Central memory CD4-positive, alpha-beta T cell (primary cell): ENCODE results near the gene CREB5.

ENCODE experiments used
- DNase-seq: peaks from one replicate; pipeline ENCODE4 v3.0.0; 2022

The CREB5 gene

DNA sequence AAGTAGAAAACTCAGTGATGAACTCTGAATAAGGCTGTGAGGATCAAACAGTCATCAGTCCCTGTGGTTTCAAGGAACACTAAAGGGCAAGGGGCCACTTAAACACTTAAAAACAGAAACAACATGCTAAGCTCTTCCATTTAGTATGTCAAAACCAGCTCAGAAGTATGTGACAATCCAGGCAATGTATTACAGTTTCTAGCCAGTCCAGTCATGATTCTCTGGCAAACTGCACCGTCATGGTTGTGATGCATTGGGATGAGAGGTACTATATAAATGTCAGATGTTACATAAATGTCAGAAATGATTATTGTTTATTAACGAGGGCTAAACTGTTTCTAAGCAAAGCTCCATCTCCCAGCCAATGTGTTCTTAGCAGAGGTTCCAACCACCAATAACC is 4.7 kb upstream of the CREB5 start:
- DNase-seq = no peak

DNA sequence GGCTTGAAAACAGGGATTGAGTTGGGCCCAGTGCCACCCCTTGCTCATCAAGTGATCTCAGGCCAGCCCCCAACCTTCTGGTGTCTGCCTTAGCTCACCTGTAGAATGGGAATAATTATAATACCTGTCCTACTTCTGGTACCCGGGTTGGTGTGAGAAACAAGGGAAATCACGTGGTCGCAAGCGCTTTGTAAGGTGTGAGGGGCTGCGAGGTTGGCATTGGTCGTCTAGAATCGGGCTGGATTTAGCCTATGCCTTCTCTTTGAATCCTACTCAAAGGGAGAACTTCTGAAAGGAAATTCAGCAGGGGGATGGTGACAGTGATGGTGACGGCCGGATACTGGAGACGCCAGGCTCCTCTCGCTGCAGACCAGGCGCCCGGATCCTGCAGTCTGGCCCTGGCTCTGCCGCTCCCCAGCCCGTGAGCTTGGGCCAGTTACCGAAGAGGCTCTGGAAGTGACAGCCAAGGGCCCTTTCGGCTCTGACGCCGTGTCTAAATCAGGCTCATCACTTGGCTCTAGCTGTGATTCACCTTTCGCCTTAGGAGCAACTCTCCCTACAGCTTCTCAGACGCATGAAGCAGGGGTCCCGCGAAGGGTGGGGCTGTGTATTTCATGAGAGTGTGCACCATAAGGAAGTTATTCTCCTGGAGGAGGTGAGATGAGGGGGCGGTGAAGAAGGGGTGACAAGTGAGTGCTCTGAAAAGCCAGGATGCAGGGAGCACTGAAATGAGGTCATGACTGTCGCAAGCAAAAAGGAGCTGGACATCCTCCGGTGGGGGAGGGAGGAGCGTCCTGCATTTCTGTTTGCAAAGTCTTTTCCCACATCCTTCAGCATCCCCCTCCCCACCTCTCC is 4.0 kb upstream of the CREB5 start:
- no peak for DNase-seq

DNA sequence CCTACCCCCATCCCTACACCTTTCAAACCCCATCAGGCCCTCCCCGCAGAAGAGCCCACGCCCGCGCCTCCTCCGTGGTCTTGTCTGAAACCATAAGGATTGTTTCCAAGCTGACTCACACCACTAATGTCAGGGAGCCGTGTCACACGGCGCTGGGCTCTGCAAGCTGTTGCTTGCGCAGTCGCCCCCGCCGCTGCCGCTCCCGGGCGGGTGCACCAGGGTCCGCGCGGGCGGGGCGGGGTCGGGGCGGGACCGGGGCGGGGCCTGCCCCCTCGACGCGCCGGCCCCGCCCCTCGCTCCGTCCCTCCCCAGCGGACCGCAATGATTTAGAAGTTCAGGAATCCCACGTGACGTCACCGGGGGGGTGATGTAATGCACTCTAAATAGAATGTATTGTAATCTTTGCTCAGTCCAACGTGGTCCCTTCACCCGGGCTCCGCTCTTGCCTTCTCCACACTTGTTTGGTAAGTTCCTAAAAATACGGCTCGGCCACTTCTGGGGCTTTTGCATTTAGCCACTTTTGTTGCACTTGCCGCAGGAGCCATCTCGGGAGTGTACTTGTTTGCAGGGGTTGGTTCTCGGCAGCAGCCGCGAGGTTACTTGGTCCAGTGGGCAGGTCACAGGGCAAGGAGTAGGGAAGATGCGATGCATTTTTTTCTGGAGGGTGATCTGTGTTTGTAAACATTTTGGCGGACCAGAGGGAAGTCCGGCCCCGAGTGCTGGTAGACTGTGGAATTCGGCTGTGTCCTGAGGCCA is 3.2 kb upstream of the CREB5 start:
- peak; percentile 6 for DNase-seq

DNA sequence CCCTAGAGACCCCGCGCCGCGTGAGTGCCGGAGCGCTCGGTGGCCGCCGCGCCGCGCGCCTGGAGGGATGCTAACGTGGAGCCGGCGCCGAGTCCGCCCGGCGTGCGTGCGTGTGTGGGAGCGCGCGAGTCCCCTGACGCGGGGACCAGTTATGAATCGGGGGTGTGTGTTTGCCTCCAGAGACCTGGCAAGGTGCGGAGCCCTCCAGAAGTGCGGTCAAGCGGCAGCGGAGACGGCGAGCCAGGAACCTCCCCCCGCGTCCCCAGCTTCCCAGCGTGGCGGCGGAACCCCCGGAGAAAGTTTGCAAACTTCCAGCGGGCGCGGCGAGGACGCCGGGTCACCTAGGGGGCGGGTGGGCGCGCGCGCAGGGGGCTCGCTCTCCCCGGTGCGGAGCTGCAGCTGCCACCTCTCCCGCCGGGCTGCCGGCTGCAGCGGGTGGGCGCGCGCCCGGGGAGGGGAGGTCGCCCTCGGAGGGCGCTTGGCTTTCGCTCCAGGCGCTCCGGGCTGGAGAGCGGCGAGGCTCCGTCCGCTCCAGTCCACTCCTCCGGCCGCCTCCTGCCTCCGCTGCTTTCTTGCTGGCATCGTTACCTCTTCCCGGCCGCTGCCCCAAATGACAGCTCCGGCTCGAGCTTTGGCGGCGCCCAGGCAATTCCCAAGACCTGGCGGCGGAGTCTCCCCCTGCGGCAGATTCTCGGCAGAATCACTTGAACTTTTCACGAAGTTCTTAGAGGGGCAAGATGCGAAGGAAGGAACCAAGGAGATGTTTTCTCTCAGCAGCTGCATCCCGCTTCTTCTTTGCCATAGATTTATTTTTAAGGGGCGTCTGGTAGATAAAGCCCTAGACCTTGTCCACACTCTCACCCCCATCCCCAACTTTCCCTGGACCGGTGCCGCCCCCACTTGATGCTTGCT is 2.3 kb upstream of the CREB5 start:
- no peak for DNase-seq

DNA sequence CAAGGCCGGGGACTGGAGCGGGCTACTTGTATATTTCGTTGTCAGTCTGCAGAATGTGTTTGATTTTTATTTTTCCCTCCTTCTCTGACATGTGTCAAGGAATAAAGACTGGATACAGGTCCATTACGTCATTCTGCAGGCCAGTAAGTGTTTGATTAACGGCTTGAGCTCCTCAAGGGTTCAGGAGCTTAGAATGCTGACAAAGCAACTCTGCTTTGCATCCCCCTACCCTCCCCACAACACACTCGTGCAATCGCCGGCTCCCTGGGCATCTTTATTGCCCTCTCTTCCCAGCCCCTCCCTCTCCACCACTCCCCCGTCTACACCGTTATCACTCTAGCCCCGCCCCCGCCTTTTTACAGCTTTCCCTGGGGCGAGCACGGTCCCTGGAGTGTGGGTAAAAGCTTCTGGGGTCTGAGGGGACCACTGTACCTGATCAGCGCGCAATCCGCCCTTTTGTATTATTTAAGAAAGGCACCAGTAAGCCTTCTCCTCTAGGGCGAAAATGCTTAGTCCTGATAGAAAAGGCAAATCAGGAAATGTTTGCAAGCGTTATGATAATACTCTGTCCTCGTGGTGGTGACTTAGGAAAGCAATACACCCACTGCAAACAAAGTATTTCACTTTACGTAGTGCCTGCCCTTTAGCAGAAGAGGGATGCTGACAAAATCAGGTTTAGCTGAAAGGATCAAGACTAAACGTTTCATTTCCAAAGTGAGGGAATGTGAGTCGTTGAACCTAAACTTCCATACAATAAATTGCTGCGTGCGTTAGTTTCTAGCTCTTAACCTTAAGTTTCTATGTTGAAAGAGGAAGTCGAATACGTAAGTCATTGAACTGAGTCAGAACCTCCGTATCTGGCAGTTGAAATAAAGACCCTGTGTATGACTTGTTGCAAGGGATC is 1.4 kb upstream of the CREB5 start:
- DNase-seq = no peak

DNA sequence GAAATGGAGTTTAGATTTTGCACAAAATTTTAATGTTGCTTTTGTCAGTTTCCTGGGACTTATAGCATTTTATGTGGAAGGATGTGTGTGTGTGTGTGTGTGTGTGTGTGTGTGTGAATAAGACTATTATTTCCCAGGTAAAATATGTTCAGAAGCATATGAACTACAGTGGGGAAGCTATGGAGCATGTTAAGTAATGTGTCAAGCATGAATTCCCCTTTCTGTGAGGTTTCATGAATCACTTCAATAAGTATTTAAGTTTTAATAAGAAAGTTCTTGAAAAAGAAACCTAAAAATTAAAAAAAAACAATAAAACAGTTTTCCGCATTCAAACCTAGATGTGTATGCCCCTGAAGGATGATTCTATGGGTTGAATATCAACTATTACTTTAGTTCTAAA is 693 bp downstream of the CREB5 start:
- no peak for DNase-seq

DNA sequence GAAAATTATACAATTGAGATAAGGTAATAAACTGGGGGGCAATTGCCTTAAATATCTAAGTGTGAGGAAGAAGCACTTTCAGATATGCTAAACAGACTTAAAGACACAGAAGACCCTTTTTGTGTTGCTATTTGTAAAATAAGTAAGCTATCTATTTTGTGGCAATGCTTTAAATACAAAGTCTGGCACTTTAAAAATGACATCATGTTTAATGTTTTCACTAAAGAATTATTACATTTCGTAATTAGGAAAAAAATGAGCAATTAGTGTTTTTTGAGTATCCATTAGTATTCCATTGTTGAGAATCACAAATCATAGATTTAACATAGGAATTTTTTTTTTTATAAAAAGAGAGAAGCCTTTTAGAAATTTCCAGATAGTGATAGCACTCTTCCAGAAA is 2.1 kb downstream of the CREB5 start:
- DNase-seq = no peak

DNA sequence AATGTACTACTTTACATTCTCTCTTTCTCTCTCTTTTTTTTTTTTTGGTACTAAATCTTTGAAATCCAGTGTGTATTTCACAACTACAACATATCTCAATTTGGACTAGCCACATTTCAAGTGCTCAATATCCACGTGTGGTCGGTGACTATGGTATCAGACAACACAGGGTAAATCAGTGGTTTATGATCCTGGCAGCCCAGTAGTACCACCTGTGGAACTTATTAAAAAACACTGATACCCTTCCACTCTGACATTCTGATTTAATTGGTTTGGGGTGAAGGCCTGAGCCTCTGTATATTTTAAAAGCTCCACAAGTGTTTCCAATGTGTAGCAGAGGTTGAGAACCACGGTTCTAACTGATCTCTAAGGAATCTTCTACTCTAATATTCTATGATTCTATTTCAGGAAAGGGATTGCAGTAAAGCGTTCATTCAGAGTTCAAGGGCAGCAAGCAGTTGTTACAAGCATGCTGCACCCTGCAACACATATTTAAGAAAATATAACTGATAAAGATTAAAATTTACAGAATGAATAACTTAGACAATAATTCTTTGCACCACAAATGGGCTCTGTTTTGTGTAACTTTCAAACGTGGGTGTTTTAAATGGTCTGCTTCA is 5.1 kb downstream of the CREB5 start:
- DNase-seq = no peak

DNA sequence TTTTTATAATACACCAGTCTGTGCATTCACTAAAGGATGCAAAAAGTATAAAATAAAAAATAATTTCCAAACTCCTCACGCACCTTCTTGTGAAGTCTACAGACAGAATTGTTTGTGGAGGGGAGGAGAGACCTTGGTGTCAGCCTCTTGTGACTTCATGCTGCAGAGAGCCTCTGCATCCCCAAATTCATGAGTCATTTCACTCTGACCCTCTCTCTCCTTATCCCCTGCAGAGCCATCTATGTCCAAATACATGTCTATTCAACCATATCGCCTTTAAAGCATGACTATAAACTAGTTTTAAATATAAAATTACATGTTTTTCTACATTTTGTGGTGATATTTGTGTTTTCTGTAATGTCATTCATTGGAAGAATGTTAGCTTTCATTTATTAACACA is 6.0 kb downstream of the CREB5 start:
- DNase-seq = no peak

DNA sequence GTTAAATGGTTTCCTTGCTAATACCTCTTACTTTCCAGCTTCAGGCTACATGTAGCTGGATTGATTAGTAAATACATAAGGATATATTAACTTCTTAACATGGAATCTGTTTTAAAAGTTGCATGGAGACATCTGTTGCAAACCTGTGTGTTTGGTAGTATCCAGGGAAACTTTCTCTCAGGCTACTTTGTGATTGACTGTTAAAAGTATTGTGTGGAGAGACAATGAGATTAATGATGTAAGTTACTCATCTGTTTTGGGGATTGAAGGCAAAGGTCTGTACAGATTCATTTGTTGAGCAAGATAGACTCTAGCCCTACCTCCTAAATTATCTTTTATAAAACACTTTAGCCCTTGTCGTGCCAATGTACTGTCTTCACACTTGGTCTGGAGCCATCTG is 6.6 kb downstream of the CREB5 start:
- DNase-seq = no peak

DNA sequence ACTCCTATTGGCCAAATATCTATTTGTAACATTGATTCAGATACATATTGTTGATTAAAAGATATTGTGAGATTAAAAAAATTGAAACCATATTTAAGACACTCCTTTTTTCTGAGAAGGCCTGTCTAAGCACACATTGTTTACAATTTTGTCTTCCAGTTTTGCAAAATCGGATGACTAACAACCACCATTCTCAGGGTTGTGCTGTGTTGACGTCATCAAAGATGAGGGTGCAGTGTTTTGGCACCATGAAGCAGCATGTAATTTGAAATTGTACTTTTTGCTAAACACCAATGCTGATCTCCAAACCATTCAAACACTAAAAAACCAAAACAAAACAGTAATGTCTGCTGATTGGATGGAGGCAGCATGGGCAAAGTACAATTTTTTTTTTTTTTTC is 7.4 kb downstream of the CREB5 start:
- DNase-seq = no peak

DNA sequence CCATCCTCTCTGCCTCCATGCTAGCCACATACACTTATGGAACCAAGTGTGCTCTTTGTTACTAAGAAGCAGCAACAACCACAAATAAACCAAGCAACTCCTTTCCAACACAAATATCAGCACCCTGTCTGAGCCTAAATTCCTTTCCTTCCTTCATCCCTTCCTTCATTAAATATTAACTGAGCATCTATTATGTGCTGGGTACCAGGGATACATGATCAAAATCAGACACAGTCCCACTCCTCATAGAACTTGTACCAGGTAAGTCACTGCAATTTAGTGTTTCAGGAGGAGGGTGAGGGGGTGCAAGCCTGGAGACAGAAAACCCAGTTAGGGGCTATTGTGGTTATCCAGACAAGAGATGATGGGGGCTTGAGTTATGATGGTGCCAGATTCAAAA is 10.8 kb downstream of the CREB5 start:
- DNase-seq = no peak

DNA sequence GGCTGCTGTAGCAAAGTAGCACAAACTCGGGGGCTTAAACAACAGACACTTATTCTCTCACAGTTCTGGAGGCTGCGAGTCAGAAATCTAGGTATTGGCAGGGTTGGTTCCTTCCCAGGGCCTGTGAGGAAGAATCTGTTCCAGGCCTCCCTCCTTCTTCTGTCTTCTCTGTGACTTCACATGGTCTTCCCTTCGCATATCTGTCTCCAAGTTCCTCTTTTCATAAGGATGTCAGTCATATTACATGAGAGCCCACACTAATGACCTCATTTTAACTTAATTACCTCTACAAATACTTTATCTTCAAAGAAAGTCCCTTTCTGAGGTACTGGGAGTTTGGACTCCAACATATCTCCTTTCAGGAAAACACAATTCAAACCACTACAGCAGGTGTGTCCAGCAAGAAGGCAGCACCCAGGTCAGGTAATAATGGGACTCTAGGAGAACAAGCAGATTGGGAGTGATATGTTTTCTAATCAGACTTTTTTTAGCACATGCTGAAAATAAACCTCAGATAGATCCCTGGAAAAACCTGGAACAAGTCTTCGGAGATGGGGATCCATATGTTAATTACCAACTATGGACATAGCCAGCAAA is 11.7 kb downstream of the CREB5 start:
- DNase-seq = no peak

DNA sequence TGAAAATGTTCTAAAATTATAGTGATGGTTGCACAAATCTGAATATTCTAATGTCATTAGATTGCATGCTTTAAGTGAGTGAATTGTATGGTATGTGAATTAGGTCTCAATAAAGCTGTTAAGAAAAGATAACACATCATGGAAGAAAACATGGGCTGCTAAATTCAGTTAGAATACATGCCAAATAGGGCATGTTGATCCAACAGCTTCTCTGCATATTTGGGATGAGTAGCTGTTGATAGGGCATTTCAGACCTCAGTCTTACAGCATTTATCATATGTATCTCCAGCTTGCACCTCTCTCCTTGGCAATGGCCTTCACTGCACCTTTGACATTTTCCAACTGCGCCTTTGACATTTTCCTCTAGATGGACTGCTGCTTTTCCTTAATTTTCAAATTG is 13.2 kb downstream of the CREB5 start:
- no peak for DNase-seq

DNA sequence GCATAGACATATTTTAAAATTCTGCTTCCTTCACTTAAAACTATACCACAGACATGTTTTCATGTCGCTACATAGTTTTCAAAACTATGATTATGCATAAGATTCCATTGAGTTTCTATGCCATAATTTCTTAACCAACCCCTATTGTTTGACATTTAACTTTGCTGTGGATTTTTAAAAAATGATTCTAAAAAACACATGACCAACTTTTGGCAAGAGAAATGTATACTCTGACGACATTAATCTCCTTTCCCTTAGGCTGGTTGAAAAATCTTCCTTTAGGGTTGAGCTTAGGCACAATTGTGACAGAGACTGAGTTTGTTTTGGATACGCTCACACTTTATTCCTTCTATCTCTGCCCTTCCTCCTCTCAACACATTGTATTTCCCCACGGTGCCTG is 14.9 kb downstream of the CREB5 start:
- DNase-seq = no peak

DNA sequence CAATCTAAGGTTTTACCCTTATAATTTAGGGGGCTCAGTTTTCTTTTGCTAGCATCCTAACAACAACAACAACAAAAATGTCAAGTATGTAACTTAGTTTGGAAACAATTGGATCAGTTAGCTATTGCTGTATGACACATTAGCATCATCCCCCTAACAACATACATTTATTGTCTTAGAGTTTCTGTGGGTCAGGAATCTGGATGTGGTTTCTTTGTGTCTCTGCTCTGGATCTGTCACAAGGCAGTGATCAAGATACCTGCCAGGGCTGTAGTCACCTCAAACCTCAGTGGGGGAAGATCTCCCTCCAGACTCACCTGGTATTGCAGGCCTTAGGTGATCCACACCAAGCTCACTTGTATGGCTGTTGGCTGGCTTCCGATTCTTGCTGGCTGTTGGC is 18.3 kb downstream of the CREB5 start:
- DNase-seq = no peak

DNA sequence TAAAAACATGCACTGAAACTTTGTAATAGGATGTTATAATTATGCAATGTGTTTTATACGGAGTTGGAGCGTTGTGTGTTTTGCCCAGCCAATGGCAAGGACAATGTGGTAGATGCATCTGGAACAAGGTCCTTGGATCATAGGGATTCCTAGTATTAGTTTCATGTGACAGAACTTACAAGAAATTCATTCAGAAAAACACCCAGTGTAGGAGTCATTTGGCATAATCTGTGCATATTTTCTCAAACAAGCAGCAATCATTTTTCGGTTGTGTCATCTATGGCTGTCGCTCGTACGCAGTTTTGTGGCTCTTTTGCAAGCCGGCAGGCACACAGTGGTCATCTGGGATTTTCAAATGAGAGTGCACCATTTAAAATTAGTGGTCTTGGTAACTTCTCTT is 19.8 kb downstream of the CREB5 start:
- DNase-seq = no peak

DNA sequence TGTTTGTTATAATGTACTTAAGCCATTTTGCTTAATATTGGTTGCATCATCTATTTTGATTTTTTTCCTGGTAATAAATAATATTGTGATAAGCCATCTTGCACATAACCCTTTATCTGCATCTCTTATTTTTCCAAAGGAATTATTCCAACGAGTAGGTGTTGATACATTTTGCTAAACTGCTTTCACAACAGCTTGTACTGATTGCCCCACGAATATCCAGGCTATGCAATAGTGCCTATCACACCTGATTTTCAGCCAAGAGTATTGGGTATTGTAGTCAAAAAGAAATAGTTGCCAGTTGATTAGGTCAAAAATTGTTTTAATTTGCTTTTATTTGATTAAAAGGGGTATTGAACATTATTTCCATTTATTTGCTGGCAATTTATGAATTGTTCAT is 20.7 kb downstream of the CREB5 start:
- DNase-seq = no peak

DNA sequence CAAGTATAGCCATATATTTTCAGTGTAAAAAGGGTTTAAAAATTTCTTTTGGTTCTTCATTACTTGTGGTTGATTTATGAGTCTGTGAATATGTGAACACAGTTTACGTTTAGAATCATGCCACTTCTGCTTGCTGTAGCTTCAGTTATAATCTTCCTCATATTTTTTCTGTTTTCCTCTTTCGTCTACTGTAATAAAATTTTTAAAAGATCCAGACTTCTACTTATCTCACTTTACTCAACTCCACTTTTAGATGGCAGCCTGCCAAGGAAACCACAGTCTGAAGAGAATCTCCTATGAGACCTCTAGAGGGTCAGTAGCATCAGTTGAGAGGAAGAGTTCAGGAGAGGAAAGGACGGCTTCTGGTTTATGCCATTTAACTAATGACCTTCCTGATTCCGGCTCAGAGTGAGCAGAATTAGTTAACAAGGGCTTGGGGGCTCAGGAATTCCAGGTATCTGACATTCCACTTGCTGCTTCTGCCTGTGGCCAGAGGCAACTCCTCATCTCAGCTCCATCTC is 21.4 kb downstream of the CREB5 start:
- no peak for DNase-seq

DNA sequence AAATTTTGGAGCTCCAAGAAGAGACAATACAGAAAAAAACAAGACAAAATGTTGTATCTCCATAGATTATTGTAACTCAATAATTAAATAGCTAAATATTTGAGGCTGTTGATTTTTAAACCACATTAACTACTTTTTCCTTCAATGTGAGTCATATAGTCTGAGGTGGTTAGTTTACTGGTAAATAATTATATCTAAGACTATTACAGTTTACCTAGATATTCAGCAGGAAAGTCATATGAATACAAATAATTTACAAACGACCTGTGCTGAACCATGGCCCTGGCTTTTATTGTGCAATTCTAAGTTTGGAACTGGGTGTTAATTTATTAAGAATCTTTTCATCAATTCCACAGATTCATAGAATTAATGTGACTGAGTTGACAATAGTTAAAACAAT is 22.2 kb downstream of the CREB5 start:
- DNase-seq = no peak

DNA sequence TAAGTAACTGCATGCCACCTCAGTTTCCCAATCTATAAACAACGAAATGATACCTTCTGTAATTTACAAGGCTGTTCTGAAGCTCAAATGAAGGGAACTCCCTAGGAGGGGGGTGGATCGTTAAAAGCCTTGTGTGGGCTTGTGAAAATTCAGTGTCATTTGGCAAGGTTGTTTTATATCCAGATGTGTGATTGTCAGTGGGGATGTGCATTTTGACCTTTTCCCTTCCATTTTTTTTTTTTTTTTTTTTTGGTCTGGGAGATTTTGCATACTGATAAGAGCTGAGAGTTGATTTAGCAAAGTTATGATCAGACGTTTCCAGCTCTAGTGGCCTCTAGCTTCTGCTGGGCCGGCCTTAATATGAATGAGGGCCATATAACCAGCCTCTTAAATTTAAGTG is 22.8 kb downstream of the CREB5 start:
- no peak for DNase-seq
